Bronchial smooth muscle cell (primary cell): ENCODE data around the gene OR9A2. TPM values are rescaled to one million over a fixed set of nuclear protein-coding genes. Genes with fewer than 3 reads are reported as not detected.

ENCODE experiments used
- total RNA-seq: library from RNA; depleted of rRNA; stranded (reverse); fragments of >200 nt; gene quantifications from 2 replicates; pipeline ENCODE4 v1.2.1, GENCODE V29; 2014

OR9A2 gene
- total RNA-seq, result not detected in 2 replicates

GRCh38 chr7:143027032-143027431, at the start of gene OR9A2:
Gene OR9A2, minus strand, starts transcription at chr7:143027132. Its CDS starts 0 bp downstream, at chr7:143027132.

GRCh38 chr7:143052041-143052440, 25.1 kb upstream of the OR9A2 start, which contains the start of gene OR6V1:
Gene OR6V1, plus strand, starts transcription at chr7:143052341. Its CDS starts 0 bp downstream, at chr7:143052341.

Other genes starting within 250 kb of the OR9A2 start
- under 0.01 and 1.2 TPM in 2 replicates for gene EPHB6, start 172.1 kb downstream of the OR9A2 start, total RNA-seq
- gene TRPV6, start 141.4 kb downstream of the OR9A2 start, total RNA-seq, result not detected in 2 replicates
- gene TRPV5, start 93.4 kb downstream of the OR9A2 start, total RNA-seq, result not detected in 2 replicates
- not detected in 2 replicates for gene LLCFC1, start 87.6 kb downstream of the OR9A2 start, total RNA-seq
- gene KEL, start 64.8 kb downstream of the OR9A2 start, total RNA-seq, result not detected in 2 replicates
- gene OR6V1, start 25.2 kb upstream of the OR9A2 start, total RNA-seq, result not detected in 2 replicates
- gene PIP, start 104.9 kb upstream of the OR9A2 start, total RNA-seq, result not detected in 2 replicates
- not detected in 2 replicates for gene TAS2R39, start 156.3 kb upstream of the OR9A2 start, total RNA-seq
- not detected in 2 replicates for gene TAS2R40, start 194.9 kb upstream of the OR9A2 start, total RNA-seq
- 73.4 and 76.3 TPM in 2 replicates for gene GSTK1, start 236.3 kb upstream of the OR9A2 start, total RNA-seq